K562 (cell line): Measurements from ENCODE around the gene HSPB2. TPM values are rescaled to one million over a fixed set of nuclear protein-coding genes. Genes with fewer than 3 reads are reported as not detected.

Experiments
- ATF1 ChIP-seq, 2 experiments: fragments of 450-650 bp in 1 of 2; IDR thresholded peaks; 2 replicates each; pipeline ENCODE4 v1.6.1; 2016; ENCODE audit warnings: missing compliant biosample characterization in 1 of 2, missing genetic modification characterization in 1 of 2
- ATF3 ChIP-seq, 2 experiments: fragments of 450-650 bp in 1 of 2; sonication (generic) in 1 of 2; formaldehyde crosslinking in 1 of 2; IDR thresholded peaks in 1 of 2; conservative IDR thresholded peaks in 1 of 2; 2 replicates each; pipeline versions ENCODE4 v1.6.1 to v1.8.1; 2016 to 2023; ENCODE audit warnings: mild to moderate bottlenecking in 2 of 2, moderate library complexity in 2 of 2, inconsistent platforms in 1 of 2, missing genetic modification reagents in 1 of 2
- BRF1 ChIP-seq: IDR thresholded peaks from 3 replicates; pipeline ENCODE4 v1.6.1; 2011; ENCODE audit warnings: borderline replicate concordance, mild to moderate bottlenecking; ENCODE audit not compliant: insufficient read length; ENCODE audit errors: extremely low read depth
- DPF2 ChIP-seq: fragments of 450-650 bp; IDR thresholded peaks from 2 replicates; pipeline ENCODE4 v1.6.1; 2016
- FOXK2 ChIP-seq, 2 experiments: fragments of 450-650 bp; IDR thresholded peaks in 1 of 2; conservative IDR thresholded peaks in 1 of 2; 2 replicates each; pipeline ENCODE4 v1.6.1; 2016; ENCODE audit warnings: low read depth in 2 of 2, mild to moderate bottlenecking in 1 of 2
- KLF16 ChIP-seq: IDR thresholded peaks from 2 replicates; pipeline ENCODE4 v1.6.1; 2016; ENCODE audit warnings: antibody characterized with exemption
- MAX ChIP-seq: sonication (generic); formaldehyde crosslinking; IDR thresholded peaks from 2 replicates; pipeline ENCODE4 v1.9.0; 2022; ENCODE audit warnings: mild to moderate bottlenecking, missing genetic modification reagents
- MNT ChIP-seq, 2 experiments: fragments of 450-650 bp; conservative IDR thresholded peaks; 2 replicates each; pipeline ENCODE4 v1.6.1; 2017; ENCODE audit warnings: mild to moderate bottlenecking in 2 of 2, moderate library complexity in 2 of 2
- PCBP1 ChIP-seq: fragments of 200-400 bp; formaldehyde crosslinking; IDR thresholded peaks from 2 replicates; pipeline ENCODE4 v1.6.1; 2018; ENCODE audit warnings: mild to moderate bottlenecking, low read depth, low read length; ENCODE audit not compliant: poor library complexity, severe bottlenecking
- PML ChIP-seq: IDR thresholded peaks from 2 replicates; pipeline ENCODE4 v1.6.1; 2012; ENCODE audit warnings: low read length, inconsistent platforms
- RAD21 ChIP-seq, 2 experiments: fragments of 250-450 bp in 1 of 2; fragments of 450-650 bp in 1 of 2; sonication (Bioruptor Pico) in 1 of 2; formaldehyde crosslinking in 1 of 2; IDR thresholded peaks in 1 of 2; conservative IDR thresholded peaks in 1 of 2; 2 replicates each; pipeline versions ENCODE4 v1.4.0 to v1.8.0; 2020 to 2022; ENCODE audit warnings: mild to moderate bottlenecking in 2 of 2, moderate library complexity in 1 of 2
- RB1 ChIP-seq: fragments of 450-650 bp; IDR thresholded peaks from 2 replicates; pipeline ENCODE4 v1.6.1; 2017; ENCODE audit warnings: low read depth, mild to moderate bottlenecking
- RBBP5 ChIP-seq: fragments of 200-600 bp; sonication (generic); IDR thresholded peaks from 2 replicates; pipeline ENCODE4 v1.6.1; 2012; ENCODE audit warnings: borderline replicate concordance, mild to moderate bottlenecking, low read length, control low read depth, inconsistent platforms; ENCODE audit not compliant: insufficient read depth, poor library complexity, severe bottlenecking
- RBFOX2 ChIP-seq: fragments of 200-400 bp; formaldehyde crosslinking; IDR thresholded peaks from 2 replicates; pipeline ENCODE4 v1.6.1; 2017; ENCODE audit warnings: low read depth, mild to moderate bottlenecking, low read length, moderate library complexity
- SAP30 ChIP-seq: fragments of 200-600 bp; sonication (generic); IDR thresholded peaks from 2 replicates; pipeline ENCODE4 v1.6.1; 2012; ENCODE audit warnings: borderline replicate concordance, low read depth, mild to moderate bottlenecking, moderate library complexity, low read length, control low read depth, inconsistent platforms; ENCODE audit not compliant: insufficient read depth, poor library complexity, severe bottlenecking
- SMARCA4 ChIP-seq: fragments of 450-650 bp; IDR thresholded peaks from 2 replicates; pipeline ENCODE4 v1.6.1; 2016
- SMARCA5 ChIP-seq: fragments of 450-650 bp; IDR thresholded peaks from 2 replicates; pipeline ENCODE4 v1.6.1; 2016
- SOX6 ChIP-seq: fragments of 450-650 bp; IDR thresholded peaks from 2 replicates; pipeline ENCODE4 v1.6.1; 2014; ENCODE audit warnings: mild to moderate bottlenecking
- SRF ChIP-seq, 2 experiments: fragments of 250-450, 450-650 bp in 1 of 2; sonication (Bioruptor Pico) in 1 of 2; sonication (generic) in 1 of 2; formaldehyde crosslinking; IDR thresholded peaks; 2 replicates each; pipeline versions ENCODE4 v1.5.0 to v1.5.1; 2020 to 2022; ENCODE audit warnings: mild to moderate bottlenecking in 1 of 2, missing genetic modification reagents in 1 of 2
- TBP ChIP-seq: optimal IDR thresholded peaks from 2 replicates; pipeline ENCODE3; 2011; ENCODE audit warnings: low read depth, low read length, improper control_type of control experiment
- ZBTB1 ChIP-seq: sonication (generic); formaldehyde crosslinking; IDR thresholded peaks from 2 replicates; pipeline ENCODE4 v1.8.1; 2023; ENCODE audit warnings: missing genetic modification reagents, low read depth, mild to moderate bottlenecking, borderline replicate concordance
- ZC3H8 ChIP-seq: fragments of 450-650 bp; IDR thresholded peaks from 2 replicates; pipeline ENCODE4 v1.6.1; 2017
- ZNF12 ChIP-seq: sonication (generic); formaldehyde crosslinking; IDR thresholded peaks from 2 replicates; pipeline ENCODE4 v1.4.0; 2020; ENCODE audit warnings: mild to moderate bottlenecking, missing genetic modification reagents
- ZNF444 ChIP-seq: fragments of 250-450 bp; sonication (Bioruptor Pico); IDR thresholded peaks from 2 replicates; pipeline ENCODE4 v1.4.0; 2020; ENCODE audit warnings: mild to moderate bottlenecking, moderate library complexity
- ZNF589 ChIP-seq: fragments of 200-800 bp; sonication (Bioruptor generic); IDR thresholded peaks from 2 replicates; pipeline ENCODE4 v1.6.1; 2016; ENCODE audit warnings: low read depth, missing genetic modification characterization, missing compliant biosample characterization
- ZNF695 ChIP-seq: fragments of 450-650 bp; formaldehyde crosslinking; IDR thresholded peaks from 2 replicates; pipeline ENCODE4 v1.4.0; 2020; ENCODE audit warnings: mild to moderate bottlenecking, moderate library complexity
- polyA plus RNA-seq, 8 experiments: library from polyadenylated mRNA; depleted of rRNA in 4 of 8; stranded (reverse) in 5 of 8; unstranded in 3 of 8; fragments of >200 nt; fragmentation: Nextera tagmentation in 2 of 8; fragmentation: Illumina TruSeq in 1 of 8; extraction: Ambion mirVana in 2 of 8; extraction: Trizol in 1 of 8; gene quantifications; 2 replicates each; pipeline versions ENCODE4 v1.2.1 to v1.2.3, GENCODE V29; 2011 to 2014; ENCODE audit warnings: inconsistent platforms in 1 of 8, missing spikeins in 1 of 8
- total RNA-seq, 7 experiments: library from RNA; depleted of rRNA in 6 of 7; stranded (reverse); fragments of >200 nt in 6 of 7; fragmentation: Illumina TruSeq in 2 of 7; extraction: Trizol in 2 of 7; gene quantifications; 2 replicates each; pipeline versions ENCODE4 v1.2.1 to v1.2.3, GENCODE V29; 2011 to 2021; ENCODE audit warnings: low replicate concordance in 1 of 7

The HSPB2 gene
- total and polyA plus RNA-seq, 9 of the 15 experiments (the other 6 are each of a cell fraction or from before 2014, with no cell fraction given) = 0.06 to 0.35 (median 0.11) TPM; not detected in 5

- TF ChIP-seq PML = peak; percentile 67
- peak; percentile 89 for TF ChIP-seq MAX (CRISPR knock-in tag)
- TF ChIP-seq ZC3H8 = no peak
- no peak for TF ChIP-seq BRF1
- no peak for TF ChIP-seq ZNF695
- peak; percentile 58 for TF ChIP-seq RBBP5
- TF ChIP-seq SMARCA5 = 0 out of 2 replicates have a peak, but pooled peaks have one; percentile 5
- TF ChIP-seq RBFOX2 = peak; percentile 83
- TF ChIP-seq SRF (CRISPR knock-in tag; IDR thresholded peaks at IDR 0.05) = peak in 1 of 2 experiments; percentile 77; a peak in 2 of 4 replicates
- peak; percentile 79 for TF ChIP-seq TBP
- peak; percentile 47; the same call in 1 of the 2 replicates for TF ChIP-seq ZNF444 (CRISPR knock-in tag)
- peak; percentile 36; the same call in 1 of the 2 replicates for TF ChIP-seq SMARCA4
- TF ChIP-seq ZNF12 = 0 out of 2 replicates have a peak, but pooled peaks have one; percentile 46
- TF ChIP-seq ZNF589 (CRISPR knock-in tag) = peak; percentile 2
- peak; percentile 83 for TF ChIP-seq RB1
- TF ChIP-seq ATF3 (IDR thresholded peaks at IDR 0.05) = peak; percentile 91
- peak; percentile 92 for TF ChIP-seq ATF3 (CRISPR knock-in tag; conservative IDR thresholded peaks at IDR 0.05)
- TF ChIP-seq MNT (conservative IDR thresholded peaks at IDR 0.05) = peak; percentile 86 to 94
- TF ChIP-seq FOXK2 (conservative IDR thresholded peaks at IDR 0.05 in 1 of 2, IDR thresholded peaks at IDR 0.05 in 1 of 2; ENCODE audit: low read depth in 2 of 2) = peak; percentile 82 to 90
- TF ChIP-seq DPF2 = peak; percentile 73
- TF ChIP-seq RAD21 (CRISPR knock-in tag; conservative IDR thresholded peaks at IDR 0.05 in 1 of 2, IDR thresholded peaks at IDR 0.05 in 1 of 2) = peak; percentile 85 to 89
- TF ChIP-seq ATF1 (CRISPR knock-in tag; IDR thresholded peaks at IDR 0.05) = peak; percentile 92
- TF ChIP-seq ATF1 (tag; IDR thresholded peaks at IDR 0.05) = peak; percentile 100
- TF ChIP-seq ZBTB1 (CRISPR knock-in tag) = no peak
- TF ChIP-seq SOX6 = peak; percentile 42
- TF ChIP-seq PCBP1 = peak; percentile 44
- TF ChIP-seq SAP30 = peak; percentile 88
- peak; percentile 69 for TF ChIP-seq KLF16
Measured at GRCh38 chr11:111878849-111879636, 33.5 kb upstream of the HSPB2 start, which contains the start of the genes CFAP68 and FDXACB1 (continued).
